ENCODE data around the gene STRBP.

STRBP gene

DNA sequence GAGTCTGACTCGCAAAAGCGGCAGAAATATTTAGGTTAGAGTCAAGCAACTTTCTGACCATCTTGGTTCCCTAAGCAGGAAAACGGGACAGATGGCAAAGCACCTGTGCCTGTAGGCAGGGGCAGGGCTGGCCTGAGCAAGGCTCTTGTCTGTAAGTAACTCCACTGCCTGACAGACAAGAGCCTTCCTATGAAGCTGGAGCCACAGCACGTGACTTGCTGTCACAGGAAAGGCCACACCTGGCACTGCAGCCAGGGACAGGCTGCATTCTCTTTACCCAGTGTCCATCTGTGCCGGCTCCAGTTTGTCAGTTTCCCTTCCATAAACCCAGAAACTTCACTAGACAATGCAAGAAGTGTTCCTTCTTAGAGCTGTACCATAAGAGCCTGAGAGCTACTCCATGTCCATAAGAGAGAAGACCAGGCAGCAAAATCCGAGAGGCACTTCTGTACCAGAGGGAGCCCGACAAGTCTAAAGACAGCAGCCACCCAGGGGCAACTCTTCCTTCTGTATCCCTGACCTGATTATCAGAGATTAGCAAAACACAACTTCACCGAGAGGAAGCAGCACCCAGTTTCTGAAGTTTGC is 156.9 kb downstream of the STRBP start:
- TF ChIP-seq CTCF (IDR thresholded peaks at IDR 0.05; ENCODE audit: control extremely low read depth, extremely low read depth, low read depth, missing control alignments): no peak
- ChIA-PET POLR2A (no interaction called here), CTCF (no interaction called here)
- no peak for DNase-seq (ENCODE audit: extremely low spot score)

DNA sequence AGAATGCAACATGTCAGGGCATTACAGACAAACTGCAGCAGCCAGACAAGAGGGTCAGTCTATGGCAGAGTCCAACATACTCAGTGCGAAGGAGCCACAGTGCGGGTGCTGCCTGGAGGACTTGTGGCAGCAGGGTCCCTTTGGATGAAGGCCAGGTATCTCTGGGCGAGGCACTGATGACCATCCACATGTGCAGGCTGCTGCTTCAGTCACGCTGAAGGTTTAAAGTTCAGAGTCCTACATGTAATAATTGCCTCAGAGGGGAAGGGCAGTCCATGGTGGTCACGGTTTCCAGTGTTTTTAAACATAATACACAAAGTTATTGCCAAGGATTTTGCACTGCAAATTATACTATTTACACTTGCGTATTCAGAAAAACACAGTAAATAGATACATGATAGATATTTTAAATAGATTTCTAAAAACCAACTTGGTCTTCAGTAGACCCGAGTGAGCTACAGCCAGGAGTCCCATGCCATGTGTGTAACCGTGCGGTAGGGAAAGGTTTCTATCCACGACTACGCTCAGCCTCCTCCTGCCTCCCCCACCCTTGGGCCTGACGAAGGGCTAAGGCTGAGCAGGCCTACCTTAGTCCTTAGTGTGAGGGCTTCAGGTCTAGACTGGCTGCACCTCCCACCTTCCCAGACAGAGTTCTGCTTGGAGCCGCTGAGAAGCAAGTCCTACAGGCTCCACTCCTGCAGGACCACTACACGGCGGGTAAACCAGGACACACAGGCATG is 158.7 kb downstream of the STRBP start:
- CTCF ChIA-PET: interaction anchor here (1.3 kb wide), 1 partner anchor 8 kb away, joined by 5 read pairs; no protein-coding TSS in a partner anchor
- no peak for DNase-seq (ENCODE audit: extremely low spot score)
- no peak for TF ChIP-seq CTCF (IDR thresholded peaks at IDR 0.05; ENCODE audit: control extremely low read depth, extremely low read depth, low read depth, missing control alignments)
- POLR2A ChIA-PET: no interaction called here

DNA sequence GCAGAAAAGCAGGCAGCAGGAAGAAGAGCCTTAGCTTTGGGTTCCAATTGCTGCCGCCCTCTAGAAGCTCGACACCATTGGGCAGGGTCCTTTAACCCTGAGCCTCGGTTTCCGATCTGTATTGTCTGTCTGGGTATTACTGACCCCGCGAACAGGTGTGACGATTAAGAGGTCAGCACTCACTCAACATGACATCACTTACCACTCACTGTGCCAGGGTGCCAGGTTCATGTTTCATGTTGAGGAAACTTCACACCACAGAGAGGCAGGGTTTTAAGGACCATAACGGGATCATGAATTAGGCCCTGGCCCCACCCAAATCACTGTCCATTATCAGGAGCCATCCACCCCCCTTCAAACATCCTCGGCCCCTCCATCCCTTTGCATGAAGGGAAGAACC is 159.4 kb downstream of the STRBP start:
- ChIA-PET POLR2A (no interaction called here), CTCF (interaction anchor here (0.9 kb wide), 1 partner anchor 9 kb away, joined by 4 read pairs; no protein-coding TSS in a partner anchor)
- no peak for TF ChIP-seq CTCF (IDR thresholded peaks at IDR 0.05; ENCODE audit: control extremely low read depth, extremely low read depth, low read depth, missing control alignments)
- no peak for DNase-seq (ENCODE audit: extremely low spot score)

DNA sequence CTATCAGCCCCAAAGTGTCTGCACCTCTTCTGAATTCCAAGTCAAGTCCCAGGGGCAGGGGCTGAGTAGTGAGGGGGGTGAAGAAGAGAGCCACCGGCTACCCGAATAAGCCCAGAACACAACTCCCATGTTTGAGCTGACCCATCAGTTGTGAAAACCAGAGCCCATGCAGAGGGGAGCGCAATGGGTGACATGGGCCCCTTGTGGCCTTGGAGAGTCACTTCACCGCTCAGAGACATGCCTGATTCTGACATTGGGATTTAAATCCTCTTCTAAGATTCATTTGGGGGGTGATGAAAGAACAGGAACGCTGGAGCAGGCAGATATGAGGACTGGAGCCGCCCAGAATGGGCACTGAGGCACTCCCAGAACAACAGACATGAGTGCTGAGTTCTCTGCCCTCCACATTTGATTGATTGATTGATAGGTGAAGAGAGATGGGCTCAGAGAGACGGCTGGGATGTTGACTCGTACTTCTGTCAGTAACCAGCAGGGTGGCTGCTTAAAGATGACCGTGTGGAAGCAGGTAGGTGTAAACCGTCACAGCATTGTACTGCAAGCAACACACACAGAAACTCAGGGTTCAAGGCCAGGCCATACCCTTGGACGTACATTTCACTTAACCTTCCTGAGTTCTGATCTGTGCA is 160.6 kb downstream of the STRBP start:
- ChIA-PET CTCF (interaction anchor here (0.9 to 1.9 kb wide), 2 partner anchors 16 to 25 kb away, joined by 3 to 5 read pairs; no protein-coding TSS in a partner anchor), POLR2A (no interaction called here)
- TF ChIP-seq CTCF (IDR thresholded peaks at IDR 0.05; ENCODE audit: control extremely low read depth, extremely low read depth, low read depth, missing control alignments): no peak
- DNase-seq (ENCODE audit: extremely low spot score): no peak

- POLR2A ChIA-PET: no interaction called here
- TF ChIP-seq CTCF (IDR thresholded peaks at IDR 0.05; ENCODE audit: control extremely low read depth, extremely low read depth, low read depth, missing control alignments): no peak
- DNase-seq (ENCODE audit: extremely low spot score): no peak
- CTCF ChIA-PET: interaction anchor here (4.5 kb wide), 1 partner anchor 13 kb away, joined by 25 read pairs; no protein-coding TSS in a partner anchor
These were observed 162.9 kb downstream of the STRBP start for GRCh38 chr9:123105490-123105889.

GRCh38 chr9:123104807-123105206 is 163.6 kb downstream of the STRBP start:
- no peak for DNase-seq (ENCODE audit: extremely low spot score)
- ChIA-PET POLR2A (no interaction called here), CTCF (interaction anchor here (1.5 to 4.5 kb wide), 2 partner anchors 12 to 22 kb away, joined by 4 to 25 read pairs; no protein-coding TSS in a partner anchor)
- TF ChIP-seq CTCF (IDR thresholded peaks at IDR 0.05; ENCODE audit: control extremely low read depth, extremely low read depth, low read depth, missing control alignments): no peak

Measured in GM10248 (cell line).